GM12878 (cell line): ENCODE data around the gene MDN1. TPM values are rescaled to one million over a fixed set of nuclear protein-coding genes. Genes with fewer than 3 reads are reported as not detected.

ENCODE experiments used
- ATAC-seq: fragments of 200-7000 bp; cut with Tn5 transposase; 3 replicates; pipeline ENCODE4 v1.9.1; 2020; ENCODE audit warnings: mild to moderate bottlenecking, moderate library complexity
- BruUV-seq: library from RNA; stranded (reverse); fragments of 400-500 nt; replicated peaks from 2 replicates; lab custom pipeline; 2021; lab: Mats Ljungman, UMichigan
- CTCF ChIA-PET: fragments of 300-600 bp; sonication (Branson Sonifier 250); formaldehyde crosslinking; extraction: SDS; loops from one replicate; lab custom pipeline; 2021; ENCODE audit warnings: inconsistent platforms; lab: Yijun Ruan, JAX
- POLR2A ChIA-PET: fragments of 350-600 bp; formaldehyde crosslinking; extraction: SDS; loops from one replicate; lab custom pipeline; 2021; ENCODE audit warnings: inconsistent platforms; lab: Charles Lee
- RAD21 ChIA-PET: fragments of 300-600 bp; sonication (Branson Sonifier 250); formaldehyde crosslinking; loops from one replicate; lab custom pipeline; 2023; ENCODE audit warnings: antibody characterized with exemption; ENCODE audit not compliant: unreplicated experiment; lab: Charles Lee
- SMC1A ChIA-PET: fragments of 300-600 bp; sonication (Branson Sonifier 250); formaldehyde crosslinking; loops from one replicate; lab custom pipeline; 2023; ENCODE audit not compliant: unreplicated experiment, uncharacterized antibody; lab: Charles Lee
- DNase-seq: peaks from one replicate; pipeline ENCODE4 v3.0.0-alpha.2; 2011; ENCODE audit warnings: low read depth, low spot score
- FAIRE-seq: peaks from 3 replicates; lab custom pipeline; 2011; peaks lifted over from hg19 to GRCh38; lab: Jason Lieb, UNC
- H2AFZ ChIP-seq: 2 replicates; pipeline ENCODE4 v1.6.0; 2011; ENCODE audit warnings: low read depth, low read length, control low read depth; ENCODE audit not compliant: control insufficient read depth
- H3K27ac ChIP-seq: 2 replicates; pipeline ENCODE4 v1.5.1; 2011; ENCODE audit warnings: control low read depth; ENCODE audit not compliant: control insufficient read depth, insufficient read depth
- H3K27me3 ChIP-seq, 2 experiments: replicated peaks in 1 of 2; 2 replicates each; pipeline versions ENCODE4 v1.6.0 to v1.6.1; 2011; ENCODE audit warnings: low read length in 1 of 2; ENCODE audit not compliant: control insufficient read depth in 2 of 2, insufficient read depth in 2 of 2
- H3K36me3 ChIP-seq, 2 experiments: 2 replicates each; pipeline ENCODE4 v1.5.1; 2011; ENCODE audit warnings: low read length in 1 of 2; ENCODE audit not compliant: control insufficient read depth in 2 of 2, insufficient read depth in 2 of 2
- H3K4me1 ChIP-seq: 2 replicates; pipeline ENCODE4 v1.6.1; 2011; ENCODE audit warnings: mild to moderate bottlenecking, low read length, moderate library complexity, mixed read lengths; ENCODE audit not compliant: control insufficient read depth, insufficient read depth
- H3K4me2 ChIP-seq: 2 replicates; pipeline ENCODE4 v1.6.0; 2011; ENCODE audit warnings: control low read depth; ENCODE audit not compliant: control insufficient read depth, insufficient read depth
- H3K4me3 ChIP-seq: fragments of 200-600 bp; sonication (generic); 2 replicates; pipeline ENCODE4 v1.5.1; 2016
- H3K79me2 ChIP-seq: 2 replicates; pipeline ENCODE4 v1.6.0; 2011; ENCODE audit warnings: low read length; ENCODE audit not compliant: control insufficient read depth, insufficient read depth
- H3K9ac ChIP-seq: 2 replicates; pipeline ENCODE4 v1.8.0; 2011; ENCODE audit warnings: low read length, control low read depth, mixed read lengths; ENCODE audit not compliant: control insufficient read depth, insufficient read depth
- H3K9me3 ChIP-seq: replicated peaks from 3 replicates; pipeline ENCODE4 v1.5.1; 2011; ENCODE audit warnings: mild to moderate bottlenecking, low read length; ENCODE audit not compliant: control insufficient read depth, insufficient read depth
- H4K20me1 ChIP-seq: 2 replicates; pipeline ENCODE4 v1.6.0; 2011; ENCODE audit not compliant: control insufficient read depth, insufficient read depth
- ATF7 ChIP-seq: fragments of 450-650 bp; IDR thresholded peaks from 2 replicates; pipeline ENCODE4 v1.6.1; 2016; ENCODE audit warnings: low read depth, mild to moderate bottlenecking
- DPF2 ChIP-seq: fragments of 450-650 bp; IDR thresholded peaks from 2 replicates; pipeline ENCODE4 v1.6.1; 2017; ENCODE audit warnings: mild to moderate bottlenecking
- HCFC1 ChIP-seq: fragments of 150-350 bp; IDR thresholded peaks from 2 replicates; pipeline ENCODE4 v1.6.1; 2014; ENCODE audit warnings: low read length
- RB1 ChIP-seq: fragments of 450-650 bp; formaldehyde crosslinking; IDR thresholded peaks from 2 replicates; pipeline ENCODE4 v1.6.1; 2017; ENCODE audit warnings: mild to moderate bottlenecking, borderline replicate concordance
- SPI1 ChIP-seq: IDR thresholded peaks from 2 replicates; pipeline ENCODE4 v1.6.1; 2011; ENCODE audit warnings: low read depth, mild to moderate bottlenecking, low read length, moderate library complexity, borderline replicate concordance; ENCODE audit not compliant: insufficient read depth
- STAT1 ChIP-seq: fragments of 450-650 bp; conservative IDR thresholded peaks from 2 replicates; pipeline ENCODE4 v1.6.1; 2014; ENCODE audit warnings: antibody characterized with exemption, mild to moderate bottlenecking
- WRNIP1 ChIP-seq: IDR thresholded peaks from 2 replicates; pipeline ENCODE4 v1.6.1; 2011; ENCODE audit warnings: low read depth, low read length, improper control_type of control experiment, borderline replicate concordance
- YY1 ChIP-seq: IDR thresholded peaks from 2 replicates; pipeline ENCODE4 v1.6.1; 2011; ENCODE audit warnings: low read depth, mild to moderate bottlenecking, low read length
- WGBS: methylation state at CpG from one replicate; pipeline ENCODE4 v1.1.6; 2016; ENCODE audit warnings: low lambda C conversion rate; ENCODE audit not compliant: insufficient replicate concordance, insufficient coverage; ENCODE audit errors: missing lambda C conversion rate; 5-methylcytosine and 5-hydroxymethylcytosine counted together
- in situ Hi-C: fragments of 300-500 bp; cut with MboI; formaldehyde crosslinking; loops from 9 replicates; pipeline ENCODE4 v1.14.3; 2018; ENCODE audit warnings: mixed read lengths
- intact Hi-C: fragments of 100-400 bp; cut with micrococcal nuclease; formaldehyde crosslinking; loops from one replicate; pipeline ENCODE4 v1.14.2; 2022; ENCODE audit not compliant: unreplicated experiment
- polyA plus RNA-seq, 11 experiments: library from polyadenylated mRNA; depleted of rRNA in 4 of 11; unstranded in 6 of 11; stranded (reverse) in 5 of 11; fragments of >200 nt; fragmentation: Nextera tagmentation in 4 of 11; fragmentation: Illumina TruSeq in 1 of 11; extraction: Ambion mirVana in 4 of 11; extraction: Trizol in 1 of 11; gene quantifications; 1 replicate in 1 of 11; 2 replicates in 10 of 11; pipeline versions ENCODE4 v1.2.1 to v1.2.3, GENCODE V29; 2011 to 2016; ENCODE audit warnings: inconsistent platforms in 2 of 11, missing spikeins in 2 of 11, low read depth in 1 of 11
- total RNA-seq, 4 experiments: library from RNA; depleted of rRNA in 3 of 4; stranded (reverse); fragments of >200 nt in 3 of 4; fragmentation: Illumina TruSeq in 1 of 4; extraction: Trizol in 1 of 4; gene quantifications; 2 replicates each; pipeline versions ENCODE4 v1.2.1 to v1.2.3, GENCODE V29; 2013 to 2021
- TF ChIP-seq, protein P1 (sequence below): IDR thresholded peaks from 2 replicates; pipeline ENCODE4 v1.6.1; 2011; ENCODE audit warnings: borderline replicate concordance, low read depth, mild to moderate bottlenecking, moderate library complexity, low read length; ENCODE audit not compliant: insufficient read depth, poor library complexity, severe bottlenecking
- TF ChIP-seq, protein P2 (sequence below): IDR thresholded peaks from 2 replicates; pipeline ENCODE4 v1.6.1; 2012; ENCODE audit warnings: low read length, inconsistent platforms
- TF ChIP-seq, protein P3 (sequence below): fragments of 450-650 bp; IDR thresholded peaks from 2 replicates; pipeline ENCODE4 v1.6.1; 2017; ENCODE audit warnings: mild to moderate bottlenecking, moderate library complexity

MDN1 gene
- total and polyA plus RNA-seq, 10 of the 15 experiments (the other 5 are each of a cell fraction or from before 2014, with no cell fraction given): 14.3 to 50.1 (median 22.1) TPM

DNA sequence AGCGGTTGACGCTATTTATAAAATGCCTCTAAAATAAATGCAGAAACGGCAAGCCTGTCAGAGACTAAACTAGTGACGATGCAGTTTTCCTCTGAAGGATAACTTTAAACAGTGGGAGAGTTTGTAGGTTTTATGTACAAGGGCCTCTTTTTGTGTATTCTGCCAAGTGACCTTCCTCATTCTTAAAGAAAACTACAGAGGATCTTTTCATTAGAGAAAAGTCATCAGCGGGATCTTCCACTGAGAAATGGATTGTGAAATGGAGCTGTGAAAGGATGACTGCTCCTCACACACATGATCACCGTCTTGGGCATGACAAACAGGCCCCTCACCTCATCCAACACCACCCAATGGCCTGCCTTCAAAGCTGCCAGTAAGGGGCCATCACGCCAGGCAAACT is 92.1 kb downstream of the MDN1 start:
- H3K27me3 ChIP-seq: no peaks in the 10 kb centered on the region
- H3K9ac ChIP-seq: no peak overlapping the region
- in situ Hi-C loops (no loop called here), intact Hi-C loops (no loop called here)
- no TSS peak for BruUV-seq
- no peak overlapping the region for H2AFZ ChIP-seq
- peaks cover 3 to 18% of the 10 kb centered on the region in 2 experiments for H3K36me3 ChIP-seq
- H3K4me1 ChIP-seq: no peaks in the 10 kb centered on the region
- ATAC-seq (no peak), DNase-seq (no peak), FAIRE-seq (no peak)
- ChIA-PET CTCF (no interaction called here), SMC1A (interaction anchor here (1.3 kb wide), 1 partner anchor 353 kb away, joined by 3 read pairs; no protein-coding TSS in a partner anchor), RAD21 (no interaction called here), POLR2A (interaction anchor here (0.5 kb wide), 1 partner anchor 637 kb away, joined by 3 read pairs; no protein-coding TSS in a partner anchor)
- no peaks in the 10 kb centered on the region for H4K20me1 ChIP-seq
- no peak overlapping the region for H3K27ac ChIP-seq
- 99% methylated on average over 7 of the region's 7 CpGs for WGBS
- H3K4me3 ChIP-seq: no peak overlapping the region
- no peak overlapping the region for H3K4me2 ChIP-seq
- H3K9me3 ChIP-seq: no peaks in the 10 kb centered on the region
- no peaks in the 10 kb centered on the region for H3K79me2 ChIP-seq
- no peak for TF ChIP-seq DPF2
- TF ChIP-seq, protein P1, sequence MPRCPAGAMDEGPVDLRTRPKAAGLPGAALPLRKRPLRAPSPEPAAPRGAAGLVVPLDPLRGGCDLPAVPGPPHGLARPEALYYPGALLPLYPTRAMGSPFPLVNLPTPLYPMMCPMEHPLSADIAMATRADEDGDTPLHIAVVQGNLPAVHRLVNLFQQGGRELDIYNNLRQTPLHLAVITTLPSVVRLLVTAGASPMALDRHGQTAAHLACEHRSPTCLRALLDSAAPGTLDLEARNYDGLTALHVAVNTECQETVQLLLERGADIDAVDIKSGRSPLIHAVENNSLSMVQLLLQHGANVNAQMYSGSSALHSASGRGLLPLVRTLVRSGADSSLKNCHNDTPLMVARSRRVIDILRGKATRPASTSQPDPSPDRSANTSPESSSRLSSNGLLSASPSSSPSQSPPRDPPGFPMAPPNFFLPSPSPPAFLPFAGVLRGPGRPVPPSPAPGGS: no peak
- TF ChIP-seq, protein P2, sequence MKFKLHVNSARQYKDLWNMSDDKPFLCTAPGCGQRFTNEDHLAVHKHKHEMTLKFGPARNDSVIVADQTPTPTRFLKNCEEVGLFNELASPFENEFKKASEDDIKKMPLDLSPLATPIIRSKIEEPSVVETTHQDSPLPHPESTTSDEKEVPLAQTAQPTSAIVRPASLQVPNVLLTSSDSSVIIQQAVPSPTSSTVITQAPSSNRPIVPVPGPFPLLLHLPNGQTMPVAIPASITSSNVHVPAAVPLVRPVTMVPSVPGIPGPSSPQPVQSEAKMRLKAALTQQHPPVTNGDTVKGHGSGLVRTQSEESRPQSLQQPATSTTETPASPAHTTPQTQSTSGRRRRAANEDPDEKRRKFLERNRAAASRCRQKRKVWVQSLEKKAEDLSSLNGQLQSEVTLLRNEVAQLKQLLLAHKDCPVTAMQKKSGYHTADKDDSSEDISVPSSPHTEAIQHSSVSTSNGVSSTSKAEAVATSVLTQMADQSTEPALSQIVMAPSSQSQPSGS: no peak
- no peak for TF ChIP-seq STAT1
- TF ChIP-seq, protein P3, sequence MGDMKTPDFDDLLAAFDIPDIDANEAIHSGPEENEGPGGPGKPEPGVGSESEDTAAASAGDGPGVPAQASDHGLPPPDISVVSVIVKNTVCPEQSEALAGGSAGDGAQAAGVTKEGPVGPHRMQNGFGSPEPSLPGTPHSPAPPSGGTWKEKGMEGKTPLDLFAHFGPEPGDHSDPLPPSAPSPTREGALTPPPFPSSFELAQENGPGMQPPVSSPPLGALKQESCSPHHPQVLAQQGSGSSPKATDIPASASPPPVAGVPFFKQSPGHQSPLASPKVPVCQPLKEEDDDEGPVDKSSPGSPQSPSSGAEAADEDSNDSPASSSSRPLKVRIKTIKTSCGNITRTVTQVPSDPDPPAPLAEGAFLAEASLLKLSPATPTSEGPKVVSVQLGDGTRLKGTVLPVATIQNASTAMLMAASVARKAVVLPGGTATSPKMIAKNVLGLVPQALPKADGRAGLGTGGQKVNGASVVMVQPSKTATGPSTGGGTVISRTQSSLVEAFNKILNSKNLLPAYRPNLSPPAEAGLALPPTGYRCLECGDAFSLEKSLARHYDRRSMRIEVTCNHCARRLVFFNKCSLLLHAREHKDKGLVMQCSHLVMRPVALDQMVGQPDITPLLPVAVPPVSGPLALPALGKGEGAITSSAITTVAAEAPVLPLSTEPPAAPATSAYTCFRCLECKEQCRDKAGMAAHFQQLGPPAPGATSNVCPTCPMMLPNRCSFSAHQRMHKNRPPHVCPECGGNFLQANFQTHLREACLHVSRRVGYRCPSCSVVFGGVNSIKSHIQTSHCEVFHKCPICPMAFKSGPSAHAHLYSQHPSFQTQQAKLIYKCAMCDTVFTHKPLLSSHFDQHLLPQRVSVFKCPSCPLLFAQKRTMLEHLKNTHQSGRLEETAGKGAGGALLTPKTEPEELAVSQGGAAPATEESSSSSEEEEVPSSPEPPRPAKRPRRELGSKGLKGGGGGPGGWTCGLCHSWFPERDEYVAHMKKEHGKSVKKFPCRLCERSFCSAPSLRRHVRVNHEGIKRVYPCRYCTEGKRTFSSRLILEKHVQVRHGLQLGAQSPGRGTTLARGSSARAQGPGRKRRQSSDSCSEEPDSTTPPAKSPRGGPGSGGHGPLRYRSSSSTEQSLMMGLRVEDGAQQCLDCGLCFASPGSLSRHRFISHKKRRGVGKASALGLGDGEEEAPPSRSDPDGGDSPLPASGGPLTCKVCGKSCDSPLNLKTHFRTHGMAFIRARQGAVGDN: no peak
- TF ChIP-seq YY1: no peak
- no peak for TF ChIP-seq ATF7
- no peak for TF ChIP-seq WRNIP1
- TF ChIP-seq HCFC1: no peak
- no peak for TF ChIP-seq RB1
- TF ChIP-seq SPI1: no peak
